ENCODE data around the gene RTN4IP1. TPM values are rescaled to one million over a fixed set of nuclear protein-coding genes. Genes with fewer than 3 reads are reported as not detected.

RTN4IP1 gene
- total and polyA plus RNA-seq, 9 of the 15 experiments (the other 6 are each of a cell fraction or from before 2014, with no cell fraction given) = 17.9 to 46.0 (median 22.2) TPM

GRCh38 chr6:106629103-106629858, at the start of gene RTN4IP1, which contains the start of gene QRSL1 (continued):
- no peak for TF ChIP-seq RFX1 (IDR thresholded peaks at IDR 0.05)
- no peak for TF ChIP-seq ZNF57 (CRISPR knock-in tag; IDR thresholded peaks at IDR 0.05)
- peak; percentile 80 for TF ChIP-seq TBP (optimal IDR thresholded peaks at IDR 0.05; ENCODE audit: low read depth, low read length)
- TF ChIP-seq, protein P1, sequence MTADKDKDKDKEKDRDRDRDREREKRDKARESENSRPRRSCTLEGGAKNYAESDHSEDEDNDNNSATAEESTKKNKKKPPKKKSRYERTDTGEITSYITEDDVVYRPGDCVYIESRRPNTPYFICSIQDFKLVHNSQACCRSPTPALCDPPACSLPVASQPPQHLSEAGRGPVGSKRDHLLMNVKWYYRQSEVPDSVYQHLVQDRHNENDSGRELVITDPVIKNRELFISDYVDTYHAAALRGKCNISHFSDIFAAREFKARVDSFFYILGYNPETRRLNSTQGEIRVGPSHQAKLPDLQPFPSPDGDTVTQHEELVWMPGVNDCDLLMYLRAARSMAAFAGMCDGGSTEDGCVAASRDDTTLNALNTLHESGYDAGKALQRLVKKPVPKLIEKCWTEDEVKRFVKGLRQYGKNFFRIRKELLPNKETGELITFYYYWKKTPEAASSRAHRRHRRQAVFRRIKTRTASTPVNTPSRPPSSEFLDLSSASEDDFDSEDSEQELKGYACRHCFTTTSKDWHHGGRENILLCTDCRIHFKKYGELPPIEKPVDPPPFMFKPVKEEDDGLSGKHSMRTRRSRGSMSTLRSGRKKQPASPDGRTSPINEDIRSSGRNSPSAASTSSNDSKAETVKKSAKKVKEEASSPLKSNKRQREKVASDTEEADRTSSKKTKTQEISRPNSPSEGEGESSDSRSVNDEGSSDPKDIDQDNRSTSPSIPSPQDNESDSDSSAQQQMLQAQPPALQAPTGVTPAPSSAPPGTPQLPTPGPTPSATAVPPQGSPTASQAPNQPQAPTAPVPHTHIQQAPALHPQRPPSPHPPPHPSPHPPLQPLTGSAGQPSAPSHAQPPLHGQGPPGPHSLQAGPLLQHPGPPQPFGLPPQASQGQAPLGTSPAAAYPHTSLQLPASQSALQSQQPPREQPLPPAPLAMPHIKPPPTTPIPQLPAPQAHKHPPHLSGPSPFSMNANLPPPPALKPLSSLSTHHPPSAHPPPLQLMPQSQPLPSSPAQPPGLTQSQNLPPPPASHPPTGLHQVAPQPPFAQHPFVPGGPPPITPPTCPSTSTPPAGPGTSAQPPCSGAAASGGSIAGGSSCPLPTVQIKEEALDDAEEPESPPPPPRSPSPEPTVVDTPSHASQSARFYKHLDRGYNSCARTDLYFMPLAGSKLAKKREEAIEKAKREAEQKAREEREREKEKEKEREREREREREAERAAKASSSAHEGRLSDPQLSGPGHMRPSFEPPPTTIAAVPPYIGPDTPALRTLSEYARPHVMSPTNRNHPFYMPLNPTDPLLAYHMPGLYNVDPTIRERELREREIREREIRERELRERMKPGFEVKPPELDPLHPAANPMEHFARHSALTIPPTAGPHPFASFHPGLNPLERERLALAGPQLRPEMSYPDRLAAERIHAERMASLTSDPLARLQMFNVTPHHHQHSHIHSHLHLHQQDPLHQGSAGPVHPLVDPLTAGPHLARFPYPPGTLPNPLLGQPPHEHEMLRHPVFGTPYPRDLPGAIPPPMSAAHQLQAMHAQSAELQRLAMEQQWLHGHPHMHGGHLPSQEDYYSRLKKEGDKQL (CRISPR knock-in tag; IDR thresholded peaks at IDR 0.05; ENCODE audit: borderline replicate concordance) = no peak
- TF ChIP-seq ZNF274 (IDR thresholded peaks at IDR 0.05; ENCODE audit: borderline replicate concordance, low read depth, low read length) = no peak
- TF ChIP-seq NFE2L1 (tag; IDR thresholded peaks at IDR 0.05; ENCODE audit: borderline replicate concordance, low read depth) = no peak
- TF ChIP-seq ZNF740 (CRISPR knock-in tag; IDR thresholded peaks at IDR 0.05) = no peak
- peak in 1 of 2 experiments; percentile 68; a peak in 1 of 4 replicates for TF ChIP-seq ZNF740 (tag; IDR thresholded peaks at IDR 0.05)
- no peak for TF ChIP-seq ZNF311 (CRISPR knock-in tag; IDR thresholded peaks at IDR 0.05)
- peak; percentile 94 for TF ChIP-seq PHF8 (IDR thresholded peaks at IDR 0.05; ENCODE audit: borderline replicate concordance, low read length)
- TF ChIP-seq FOXK2 (conservative IDR thresholded peaks at IDR 0.05 in 1 of 2, IDR thresholded peaks at IDR 0.05 in 1 of 2; ENCODE audit: low read depth in 2 of 2) = peak in 1 of 2 experiments; percentile 42; a peak in 2 of 4 replicates
- TF ChIP-seq, protein P2, sequence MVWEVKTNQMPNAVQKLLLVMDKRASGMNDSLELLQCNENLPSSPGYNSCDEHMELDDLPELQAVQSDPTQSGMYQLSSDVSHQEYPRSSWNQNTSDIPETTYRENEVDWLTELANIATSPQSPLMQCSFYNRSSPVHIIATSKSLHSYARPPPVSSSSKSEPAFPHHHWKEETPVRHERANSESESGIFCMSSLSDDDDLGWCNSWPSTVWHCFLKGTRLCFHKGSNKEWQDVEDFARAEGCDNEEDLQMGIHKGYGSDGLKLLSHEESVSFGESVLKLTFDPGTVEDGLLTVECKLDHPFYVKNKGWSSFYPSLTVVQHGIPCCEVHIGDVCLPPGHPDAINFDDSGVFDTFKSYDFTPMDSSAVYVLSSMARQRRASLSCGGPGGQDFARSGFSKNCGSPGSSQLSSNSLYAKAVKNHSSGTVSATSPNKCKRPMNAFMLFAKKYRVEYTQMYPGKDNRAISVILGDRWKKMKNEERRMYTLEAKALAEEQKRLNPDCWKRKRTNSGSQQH (CRISPR knock-in tag; IDR thresholded peaks at IDR 0.05) = no peak
- peak; percentile 82 for TF ChIP-seq CREM (IDR thresholded peaks at IDR 0.05; ENCODE audit: low read depth)
- TF ChIP-seq, protein P3, sequence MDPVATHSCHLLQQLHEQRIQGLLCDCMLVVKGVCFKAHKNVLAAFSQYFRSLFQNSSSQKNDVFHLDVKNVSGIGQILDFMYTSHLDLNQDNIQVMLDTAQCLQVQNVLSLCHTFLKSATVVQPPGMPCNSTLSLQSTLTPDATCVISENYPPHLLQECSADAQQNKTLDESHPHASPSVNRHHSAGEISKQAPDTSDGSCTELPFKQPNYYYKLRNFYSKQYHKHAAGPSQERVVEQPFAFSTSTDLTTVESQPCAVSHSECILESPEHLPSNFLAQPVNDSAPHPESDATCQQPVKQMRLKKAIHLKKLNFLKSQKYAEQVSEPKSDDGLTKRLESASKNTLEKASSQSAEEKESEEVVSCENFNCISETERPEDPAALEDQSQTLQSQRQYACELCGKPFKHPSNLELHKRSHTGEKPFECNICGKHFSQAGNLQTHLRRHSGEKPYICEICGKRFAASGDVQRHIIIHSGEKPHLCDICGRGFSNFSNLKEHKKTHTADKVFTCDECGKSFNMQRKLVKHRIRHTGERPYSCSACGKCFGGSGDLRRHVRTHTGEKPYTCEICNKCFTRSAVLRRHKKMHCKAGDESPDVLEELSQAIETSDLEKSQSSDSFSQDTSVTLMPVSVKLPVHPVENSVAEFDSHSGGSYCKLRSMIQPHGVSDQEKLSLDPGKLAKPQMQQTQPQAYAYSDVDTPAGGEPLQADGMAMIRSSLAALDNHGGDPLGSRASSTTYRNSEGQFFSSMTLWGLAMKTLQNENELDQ (CRISPR knock-in tag; IDR thresholded peaks at IDR 0.05; ENCODE audit: borderline replicate concordance) = no peak
- TF ChIP-seq STAG1 (CRISPR knock-in tag; IDR thresholded peaks at IDR 0.05; ENCODE audit: borderline replicate concordance) = no peak
- peak; percentile 98 for TF ChIP-seq SAP30 (IDR thresholded peaks at IDR 0.05; ENCODE audit: borderline replicate concordance, insufficient read depth, low read depth, low read length, poor library complexity, severe bottlenecking)

All from K562 (cell line).